ENCODE results near the gene UROS. TPM values are rescaled to one million over a fixed set of nuclear protein-coding genes. Genes with fewer than 3 reads are reported as not detected.

The UROS gene
- total RNA-seq, 1 donor: 90.5 TPM

GRCh38 chr10:125795128-125795527, 27.9 kb downstream of the UROS start:
- Histone ChIP-seq H3K27me3 (ENCODE audit: insufficient read depth, low read length) (no peaks in the 10 kb centered on the region), H3K4me1 (ENCODE audit: insufficient read depth, low read length) (no peaks in the 10 kb centered on the region), H3K4me3 (ENCODE audit: insufficient read depth, low read length) (no peak overlapping the region), H3K9me3 (ENCODE audit: low read depth, low read length) (no peaks in the 10 kb centered on the region), H3K4me2 (ENCODE audit: insufficient read depth, low read length) (no peak overlapping the region), H3K27ac (ENCODE audit: low read depth, low read length) (no peak overlapping the region), H4K20me1 (ENCODE audit: insufficient read depth, low read length) (no peaks in the 10 kb centered on the region), H3K79me2 (ENCODE audit: insufficient read depth, low read length) (no peaks in the 10 kb centered on the region), H2AFZ (ENCODE audit: low read length) (no peak overlapping the region), H3K36me3 (ENCODE audit: insufficient read depth, low read length) (peaks cover 38% of the 10 kb centered on the region)
- TF ChIP-seq CTCF (IDR thresholded peaks at IDR 0.05; ENCODE audit: extremely low read depth, low read depth, low read length): no peak
- DNase-seq (ENCODE audit: insufficient read length, low spot score, missing footprints): no peak

GRCh38 chr10:125792342-125793300, 30.4 kb downstream of the UROS start:
- Histone ChIP-seq H3K4me3 (ENCODE audit: insufficient read depth, low read length) (no peak overlapping the region), H3K36me3 (ENCODE audit: insufficient read depth, low read length) (peaks cover 39% of the 10 kb centered on the region), H3K9me3 (ENCODE audit: low read depth, low read length) (no peaks in the 10 kb centered on the region), H4K20me1 (ENCODE audit: insufficient read depth, low read length) (no peaks in the 10 kb centered on the region), H3K79me2 (ENCODE audit: insufficient read depth, low read length) (no peaks in the 10 kb centered on the region), H3K27ac (ENCODE audit: low read depth, low read length) (no peak overlapping the region), H3K4me1 (ENCODE audit: insufficient read depth, low read length) (no peaks in the 10 kb centered on the region), H2AFZ (ENCODE audit: low read length) (no peak overlapping the region), H3K4me2 (ENCODE audit: insufficient read depth, low read length) (no peak overlapping the region), H3K27me3 (ENCODE audit: insufficient read depth, low read length) (no peaks in the 10 kb centered on the region)
- TF ChIP-seq CTCF (IDR thresholded peaks at IDR 0.05; ENCODE audit: extremely low read depth, low read depth, low read length): no peak
- no peak for DNase-seq (ENCODE audit: insufficient read length, low spot score, missing footprints)

- Histone ChIP-seq H3K4me1 (ENCODE audit: insufficient read depth, low read length) (no peaks in the 10 kb centered on the region), H3K27me3 (ENCODE audit: insufficient read depth, low read length) (no peaks in the 10 kb centered on the region), H3K4me3 (ENCODE audit: insufficient read depth, low read length) (no peak overlapping the region), H4K20me1 (ENCODE audit: insufficient read depth, low read length) (no peaks in the 10 kb centered on the region), H3K4me2 (ENCODE audit: insufficient read depth, low read length) (no peak overlapping the region), H3K9me3 (ENCODE audit: low read depth, low read length) (no peaks in the 10 kb centered on the region), H3K79me2 (ENCODE audit: insufficient read depth, low read length) (no peaks in the 10 kb centered on the region), H3K36me3 (ENCODE audit: insufficient read depth, low read length) (peaks cover 19% of the 10 kb centered on the region), H3K27ac (ENCODE audit: low read depth, low read length) (no peak overlapping the region), H2AFZ (ENCODE audit: low read length) (no peak overlapping the region)
- no peak for DNase-seq (ENCODE audit: insufficient read length, low spot score, missing footprints)
- TF ChIP-seq CTCF (IDR thresholded peaks at IDR 0.05; ENCODE audit: extremely low read depth, low read depth, low read length): no peak
These were observed 34.7 kb downstream of the UROS start for GRCh38 chr10:125788156-125789034.
